CD1c-positive myeloid dendritic cell (primary cell): ENCODE measurements around the gene TMEM150A.
"Not testable (repeated sequence)": the region's sequence is repeated elsewhere in the genome, so short reads cannot be mapped to it uniquely, and the experiment has no call there.

Source experiments
- DNase-seq: peaks from one replicate; pipeline ENCODE4 v3.0.0-alpha.2; 2016; ENCODE audit errors: extremely low spot score

TMEM150A gene

DNA sequence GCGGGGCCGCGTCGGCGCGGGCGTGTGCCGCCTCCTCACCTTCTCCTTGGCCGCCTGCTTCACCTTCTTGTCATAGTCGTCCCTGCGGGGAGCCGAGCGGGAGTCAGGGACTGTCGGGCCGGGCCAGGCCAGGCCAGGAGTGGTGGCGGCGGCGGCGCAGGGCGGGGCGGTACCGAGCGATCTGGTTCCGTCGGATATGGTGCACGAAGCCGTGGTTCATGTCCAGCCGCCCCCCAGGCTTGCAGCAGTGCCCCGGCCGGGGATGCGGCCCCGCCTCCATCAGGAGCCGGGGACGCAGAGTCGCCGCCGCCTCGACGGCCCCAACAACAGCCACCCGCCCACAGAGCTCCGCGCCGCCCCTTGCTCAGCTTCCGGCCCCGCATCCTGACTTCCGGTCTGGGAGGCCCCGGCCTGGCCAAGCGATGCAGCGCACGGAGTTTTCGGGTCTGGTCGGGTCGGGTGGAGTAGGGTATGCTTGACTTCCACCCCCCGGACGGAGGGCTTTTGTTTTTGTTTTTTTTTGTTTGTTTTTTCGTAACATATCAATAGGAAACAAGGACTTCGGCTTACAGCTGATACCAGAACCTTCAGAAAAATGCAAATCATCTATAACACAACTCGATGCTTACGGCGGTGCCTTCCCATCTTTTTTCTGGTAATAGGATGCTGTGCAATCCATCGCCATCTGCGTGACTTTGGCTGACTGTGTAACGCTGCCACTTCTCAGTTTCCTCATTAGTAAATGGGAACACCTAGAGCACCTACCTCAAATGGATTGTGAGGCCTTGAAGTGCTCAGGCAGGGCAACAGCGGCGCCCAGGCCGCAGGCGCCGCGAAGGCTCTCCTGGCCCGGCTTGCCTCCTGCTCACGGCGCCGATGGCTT, 9.4 kb upstream of the TMEM150A start, which contains the start of gene C2orf68:
C2orf68 (minus strand) TSS at position 362 of the 883 bp plus-strand sequence; CDS start at position 280, 82 bp downstream.
- peak; percentile 91 for DNase-seq

DNA sequence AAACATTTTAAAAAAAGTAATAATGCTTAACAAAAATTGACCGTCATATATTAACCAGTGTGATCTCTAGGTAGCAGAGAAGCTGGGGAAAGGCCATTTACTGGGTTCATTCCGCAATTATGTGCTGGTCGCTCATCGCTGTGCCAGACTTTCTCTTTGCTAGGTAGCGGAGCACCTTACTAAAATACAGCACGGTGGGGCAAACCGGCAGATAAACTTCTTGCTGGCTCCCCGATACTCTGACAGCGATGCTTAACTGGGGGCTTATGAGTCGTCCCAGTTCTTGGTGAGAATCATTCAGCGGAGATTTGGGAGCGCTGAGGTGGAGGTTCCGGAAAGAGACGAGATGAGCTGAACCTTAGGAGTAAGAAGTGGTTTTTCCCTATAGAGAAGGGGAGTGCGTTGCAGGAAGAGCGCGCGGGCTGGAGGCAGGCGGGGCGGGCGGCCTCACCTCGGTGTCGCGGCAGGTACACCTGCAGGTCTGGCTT, 8.8 kb upstream of the TMEM150A start:
- DNase-seq, result no peak

DNA sequence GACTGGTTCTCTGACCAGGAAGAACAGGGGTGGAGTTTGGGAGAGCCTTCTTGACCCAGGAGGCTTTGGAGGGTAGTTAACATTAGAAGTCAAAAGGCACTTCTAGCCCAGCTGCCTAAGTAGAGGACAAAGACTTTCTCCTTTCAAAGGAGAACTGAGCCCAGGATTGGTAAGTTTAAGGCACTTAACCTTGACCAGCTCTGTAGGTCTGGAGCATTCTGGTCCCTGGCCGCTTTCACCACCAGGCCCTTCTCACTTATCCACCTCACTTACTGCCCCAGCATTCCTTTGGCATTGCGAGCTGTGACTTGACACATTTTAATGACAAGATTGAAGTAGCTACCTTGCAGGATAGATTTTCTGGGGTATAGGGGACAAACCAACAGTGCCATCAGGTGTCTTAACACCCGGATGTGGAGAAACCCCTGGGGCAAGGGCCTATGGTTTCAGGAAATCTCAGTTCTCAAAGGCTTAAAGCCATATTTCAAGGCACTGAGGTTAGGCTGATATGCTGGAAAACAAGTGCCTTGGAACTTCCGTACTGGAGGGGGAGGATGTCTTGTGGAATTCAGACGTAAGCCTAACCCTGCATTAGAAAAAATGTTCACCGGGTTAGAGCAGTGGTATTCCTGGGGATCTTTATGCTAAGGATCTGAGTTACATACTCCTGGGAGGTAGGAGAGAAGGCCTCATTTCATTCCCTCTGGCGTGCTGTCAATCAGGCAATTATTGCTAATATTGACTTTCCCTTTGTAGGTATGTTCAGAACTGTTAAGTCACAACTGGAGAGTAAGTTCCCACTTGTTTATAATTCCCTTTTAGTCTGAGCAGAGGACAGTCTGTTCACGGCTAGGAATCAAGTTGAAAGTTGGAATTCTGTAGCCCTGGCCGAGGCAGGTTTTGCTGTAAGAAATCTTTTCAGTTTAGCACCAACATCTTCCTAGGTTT, 5.0 kb upstream of the TMEM150A start:
- DNase-seq, result no peak

DNA sequence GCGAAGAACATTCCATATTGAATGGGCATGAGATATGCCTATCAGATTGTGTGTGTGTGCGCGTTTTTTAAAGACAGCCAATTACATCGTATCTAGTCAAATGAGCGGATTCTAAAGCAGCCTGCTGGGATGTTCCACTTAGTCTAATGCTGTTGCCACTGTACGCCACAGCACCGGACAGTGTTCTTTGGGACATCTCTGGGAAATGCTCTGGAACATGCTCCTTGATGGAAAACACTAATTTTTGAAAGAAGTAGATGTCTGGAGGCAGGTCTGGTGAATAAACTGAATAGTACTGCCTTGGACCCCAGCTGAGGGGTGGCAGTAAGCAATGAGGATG, 3.6 kb upstream of the TMEM150A start:
- DNase-seq, result no peak

DNA sequence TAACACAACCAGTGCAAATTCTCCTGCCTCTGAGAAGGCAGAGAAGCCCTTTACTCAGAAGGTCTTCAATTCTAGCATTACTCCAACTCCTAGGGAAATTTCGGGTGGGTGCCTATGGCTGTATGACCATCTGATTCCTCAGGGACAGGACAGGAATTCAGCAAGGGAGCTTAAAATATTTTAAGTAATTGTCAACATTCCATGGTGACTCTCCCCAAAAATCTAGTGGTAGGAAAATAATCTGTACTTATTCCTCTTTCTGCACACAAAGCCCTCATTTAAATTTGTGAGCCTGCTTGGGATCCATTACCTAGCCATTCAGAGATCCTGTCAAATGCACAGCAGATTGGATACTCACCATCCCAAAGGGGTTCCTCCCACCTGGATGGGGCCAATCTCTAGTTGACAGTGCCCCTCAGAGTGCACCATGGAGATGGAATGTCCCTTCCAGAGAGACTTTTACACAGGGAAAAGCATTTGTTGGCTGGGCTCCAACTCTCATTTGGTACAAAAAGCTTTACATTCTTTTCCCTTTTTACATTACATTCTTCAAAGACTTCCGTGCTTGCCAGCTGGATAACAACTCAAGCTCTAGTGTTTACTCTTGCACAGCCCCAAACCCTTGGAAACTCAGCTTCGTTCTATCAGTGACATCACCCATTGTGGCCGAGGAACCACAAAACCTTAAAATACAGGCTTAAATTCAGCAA, 3.1 kb upstream of the TMEM150A start:
- no peak for DNase-seq

DNA sequence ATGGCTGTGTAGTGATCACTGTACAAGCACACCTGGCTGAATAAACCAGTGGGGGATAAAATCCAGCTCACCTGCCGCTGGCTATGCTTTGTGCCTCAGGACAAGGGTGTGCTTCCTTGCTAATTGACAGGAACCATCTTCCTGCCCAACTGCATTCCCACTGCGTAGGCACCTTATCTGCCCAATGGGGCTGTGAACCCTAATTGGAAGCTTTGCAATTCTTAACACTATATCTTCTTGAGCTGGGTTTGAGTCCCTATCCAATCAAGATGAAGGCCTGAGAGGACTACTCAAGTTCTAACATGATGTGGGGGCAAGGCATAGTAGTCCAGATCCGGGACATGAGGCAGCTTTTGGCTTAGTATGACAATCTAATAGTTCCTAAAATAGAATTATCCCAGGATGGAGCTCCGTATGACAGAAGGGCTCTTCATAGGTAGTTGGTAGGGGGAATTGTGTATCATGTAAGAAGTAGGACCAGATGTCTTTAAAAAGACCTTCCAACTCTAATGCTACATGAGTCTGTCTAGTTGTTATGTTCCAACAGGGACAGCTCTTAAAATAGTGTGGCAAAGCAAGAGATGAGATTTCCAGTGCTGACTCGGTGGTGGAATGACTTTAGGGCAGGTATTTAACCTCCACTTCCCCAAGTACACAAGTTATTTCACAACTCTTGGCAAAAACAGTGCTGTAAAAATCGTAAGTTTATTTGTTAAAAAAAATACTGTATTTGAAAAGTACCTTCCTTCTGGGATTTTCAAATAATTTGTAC, 2.3 kb upstream of the TMEM150A start:
- DNase-seq, result no peak

DNA sequence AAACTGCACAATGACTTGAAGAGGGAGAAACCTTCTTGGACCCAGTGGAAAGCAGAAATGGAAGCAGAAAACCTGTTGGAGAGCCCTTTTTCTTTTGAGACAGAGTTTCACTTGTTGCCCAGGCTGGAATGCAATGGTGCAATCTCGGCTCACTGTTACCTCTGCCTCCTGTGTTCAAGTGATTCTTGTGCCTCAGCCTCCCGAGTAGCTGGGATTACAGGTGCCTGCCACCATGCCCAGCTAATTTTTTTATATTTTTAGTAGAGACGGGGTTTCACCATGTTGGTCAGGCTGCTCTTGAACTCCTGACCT, 1.6 kb upstream of the TMEM150A start:
- DNase-seq, result not testable (repeated sequence)

DNA sequence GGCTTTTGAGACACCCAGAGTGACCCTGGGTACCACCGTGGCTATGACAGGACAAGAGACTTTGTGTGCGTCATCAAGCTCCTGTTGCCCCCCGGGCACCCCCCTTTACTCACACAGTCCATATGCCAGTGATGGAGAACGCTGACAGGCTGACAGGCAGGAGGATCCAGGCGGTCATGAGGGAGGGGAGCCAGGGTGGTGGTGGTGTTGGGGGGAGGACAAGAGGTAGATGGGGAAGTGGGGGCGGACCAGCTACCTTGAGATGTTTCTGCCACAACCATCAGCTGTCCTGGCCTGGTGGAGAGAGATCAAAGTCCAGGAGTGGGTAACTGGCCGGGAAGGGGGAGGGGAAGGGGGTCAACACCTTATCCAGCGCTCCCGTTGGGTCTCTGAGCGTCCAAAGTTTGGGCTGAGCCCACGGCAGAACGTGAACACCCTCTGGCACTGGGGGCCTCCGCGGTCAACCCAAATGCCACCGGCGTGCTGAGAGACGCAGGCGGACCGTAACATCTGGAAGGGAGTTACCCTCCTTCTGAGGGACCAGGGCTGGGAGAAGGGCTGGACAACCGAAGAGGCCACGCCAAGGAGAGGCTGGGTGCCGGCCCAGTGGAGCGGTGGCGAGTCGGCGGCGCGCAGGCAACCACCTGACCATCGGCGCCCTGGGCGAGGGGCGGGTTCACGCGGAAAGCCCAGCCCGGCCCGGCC, 575 bp downstream of the TMEM150A start:
- DNase-seq, result peak; percentile 59

DNA sequence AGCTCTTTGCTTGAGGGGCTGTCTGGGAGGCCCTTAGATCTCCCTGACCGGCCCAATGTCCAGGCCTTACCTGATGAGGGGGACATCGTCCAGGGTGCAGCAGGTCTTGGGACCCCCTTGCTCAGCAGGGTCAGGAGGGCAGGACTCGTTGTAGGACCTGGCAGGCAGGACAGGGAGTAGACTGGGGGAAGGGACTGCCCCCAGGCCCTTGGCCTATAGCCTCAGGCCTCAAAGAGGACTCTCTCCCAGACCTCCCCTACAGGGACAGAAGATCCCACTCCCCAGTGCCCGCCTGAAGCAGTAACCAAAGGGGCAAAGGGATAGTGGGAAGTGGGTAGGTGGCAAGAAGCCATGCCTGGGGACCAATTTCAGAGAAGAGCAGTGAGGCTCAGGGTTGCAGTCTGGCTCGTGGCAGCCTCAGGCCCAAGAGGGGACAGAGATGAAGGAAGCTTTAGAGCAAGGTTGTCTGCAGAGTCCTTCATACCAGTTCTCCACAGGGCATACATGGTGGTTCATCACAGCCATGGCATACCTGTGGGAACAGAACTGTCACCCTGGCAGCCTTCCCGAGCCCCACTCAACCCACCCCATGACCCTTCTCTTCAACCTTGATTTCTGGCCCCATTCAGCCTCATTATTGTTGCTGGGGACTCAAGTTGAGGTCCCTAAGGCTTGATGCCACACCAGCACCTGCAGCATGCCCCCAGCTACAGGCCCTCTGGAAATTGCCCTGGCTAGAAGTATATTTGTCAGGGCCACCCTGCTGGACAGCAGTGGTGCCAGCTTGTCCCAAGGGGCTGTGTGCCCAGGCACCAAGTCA, 1.3 kb downstream of the TMEM150A start:
- no peak for DNase-seq

DNA sequence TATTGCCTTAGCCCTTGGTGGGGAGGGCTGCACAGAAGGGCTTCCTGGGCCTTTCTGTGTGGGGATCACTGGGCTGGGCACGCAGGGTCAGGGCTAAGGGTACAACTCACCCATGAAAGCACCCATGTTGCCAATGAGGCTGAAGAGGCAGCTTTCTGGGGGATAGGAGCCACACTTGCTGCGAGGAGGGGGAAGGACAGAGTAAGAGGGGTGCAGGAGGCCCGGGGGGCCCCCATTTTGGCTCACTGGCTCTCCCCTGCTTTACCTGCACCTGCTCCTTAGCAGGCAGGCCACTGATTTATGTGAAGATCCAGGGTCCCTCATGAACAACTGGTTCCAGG, 2.3 kb downstream of the TMEM150A start:
- no peak for DNase-seq

DNA sequence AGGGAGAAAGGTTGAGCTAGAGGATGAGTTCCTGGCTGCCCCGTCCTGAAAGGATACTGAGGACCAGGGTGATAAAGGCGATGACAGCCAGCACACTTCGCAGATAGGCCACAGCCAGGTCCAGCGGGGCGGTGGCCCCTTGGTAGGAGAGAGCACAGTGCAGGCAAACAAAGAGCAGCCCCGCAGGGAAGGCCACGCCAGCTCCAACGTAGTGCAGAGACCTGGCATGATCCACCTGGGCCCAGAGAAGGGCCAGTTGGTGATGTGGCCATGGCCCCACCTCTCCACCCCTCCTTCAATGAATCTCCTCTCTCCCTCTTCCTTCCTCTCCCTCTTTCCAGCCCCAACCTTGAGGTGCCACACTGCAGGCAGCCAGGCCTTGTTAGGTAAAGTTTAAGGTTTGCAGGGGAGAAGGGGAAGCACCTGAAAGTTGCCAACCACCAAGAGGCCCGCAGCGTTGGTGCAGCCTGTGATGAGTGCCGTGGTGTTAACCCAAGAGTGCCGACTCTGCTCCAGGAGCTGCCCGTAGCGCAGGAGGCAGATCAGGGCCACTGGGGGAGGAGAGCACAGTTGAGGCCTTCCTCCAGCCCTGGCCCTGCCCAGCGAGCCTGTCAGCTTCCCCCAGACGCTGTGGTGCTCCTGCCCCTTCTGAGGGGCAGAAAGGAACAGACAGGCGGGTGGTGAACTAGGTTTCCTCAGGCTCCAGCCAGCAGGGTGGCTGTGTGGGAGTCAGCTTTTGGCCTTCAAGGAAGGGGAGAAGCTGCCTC, 2.8 kb downstream of the TMEM150A start:
- DNase-seq, result no peak

DNA sequence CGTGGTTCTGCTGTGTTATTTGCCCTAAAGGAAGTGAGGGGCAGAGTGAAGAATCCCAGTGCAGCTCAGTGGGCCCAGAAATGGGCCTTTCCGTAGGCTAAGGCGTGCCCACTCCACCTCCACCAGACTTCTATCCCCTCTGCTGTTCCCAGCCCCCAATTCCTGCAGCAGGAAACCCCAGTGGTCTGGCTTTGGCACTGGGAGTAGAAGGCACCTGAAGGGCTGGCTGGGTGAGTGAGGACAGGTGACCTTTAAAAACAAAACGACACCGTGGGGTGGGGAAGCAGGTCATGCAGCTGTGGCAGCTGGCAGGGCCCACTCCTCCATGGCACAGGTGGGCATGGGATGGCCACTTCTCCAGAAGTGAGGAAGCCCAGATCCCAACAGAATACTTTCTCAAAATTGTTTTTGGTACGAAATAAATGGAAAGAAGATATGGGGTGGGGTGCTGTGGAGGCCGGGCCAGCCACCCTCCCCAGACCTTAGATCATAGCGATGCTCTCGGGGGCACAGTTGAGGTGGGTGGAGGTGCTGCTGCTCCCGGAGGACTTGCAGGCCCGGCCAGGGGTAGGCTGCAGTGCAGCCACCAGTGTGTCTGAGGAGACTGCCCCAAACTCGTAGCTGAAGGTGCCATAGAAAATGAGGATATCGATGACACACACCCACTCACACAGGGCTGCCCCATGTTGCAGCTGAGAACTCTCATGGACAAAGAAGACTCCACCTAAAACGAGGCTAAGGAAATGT, 3.7 kb downstream of the TMEM150A start:
- DNase-seq, result no peak

DNA sequence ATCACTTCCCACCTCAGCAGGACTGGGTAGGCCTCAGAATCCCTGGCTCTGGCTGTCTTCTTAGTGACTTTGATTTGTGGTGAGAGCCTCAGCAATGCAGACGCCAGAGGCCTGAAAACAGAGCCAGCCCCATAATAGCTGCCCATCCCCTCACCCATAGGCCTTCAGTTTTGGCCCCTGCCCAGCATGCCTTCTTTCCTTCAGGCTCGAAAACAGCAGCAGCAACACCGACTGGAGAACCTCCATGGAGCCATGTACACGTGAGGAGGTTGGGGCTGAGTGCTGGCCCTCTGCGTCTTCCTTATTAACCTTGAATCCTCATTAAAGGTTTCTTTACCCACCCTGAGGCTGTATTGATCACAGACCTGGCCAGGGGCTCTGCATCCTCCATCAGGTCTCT, 5.3 kb downstream of the TMEM150A start:
- DNase-seq, result no peak

DNA sequence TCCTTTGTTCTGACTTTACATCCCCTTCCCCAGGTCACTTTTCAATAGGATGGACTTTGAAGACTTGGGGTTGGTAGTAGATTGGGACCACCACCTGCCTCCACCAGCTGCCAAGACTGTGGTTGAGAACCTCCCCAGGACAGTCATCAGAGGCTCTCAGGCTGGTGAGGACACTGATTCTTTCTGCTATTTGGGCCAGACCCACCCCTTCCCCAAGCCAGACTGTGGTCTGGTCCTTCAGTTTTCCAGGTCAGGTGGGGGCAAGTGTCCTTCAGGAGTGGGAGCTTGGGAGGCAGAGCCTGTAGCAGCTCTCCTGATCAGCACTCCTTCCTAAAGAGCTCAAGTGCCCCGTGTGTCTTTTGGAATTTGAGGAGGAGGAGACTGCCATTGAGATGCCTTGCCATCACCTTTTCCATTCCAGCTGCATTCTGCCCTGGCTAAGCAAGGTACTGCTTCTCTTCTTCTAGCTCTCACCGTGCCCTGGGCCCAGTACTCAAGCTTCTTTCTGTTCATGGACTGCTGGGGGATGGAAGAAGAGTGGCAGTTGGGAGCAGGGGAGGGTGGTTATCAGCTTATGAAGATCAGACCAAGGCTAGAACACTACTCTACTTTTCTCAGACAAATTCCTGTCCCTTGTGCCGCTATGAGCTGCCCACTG, 5.9 kb downstream of the TMEM150A start:
- DNase-seq, result no peak

DNA sequence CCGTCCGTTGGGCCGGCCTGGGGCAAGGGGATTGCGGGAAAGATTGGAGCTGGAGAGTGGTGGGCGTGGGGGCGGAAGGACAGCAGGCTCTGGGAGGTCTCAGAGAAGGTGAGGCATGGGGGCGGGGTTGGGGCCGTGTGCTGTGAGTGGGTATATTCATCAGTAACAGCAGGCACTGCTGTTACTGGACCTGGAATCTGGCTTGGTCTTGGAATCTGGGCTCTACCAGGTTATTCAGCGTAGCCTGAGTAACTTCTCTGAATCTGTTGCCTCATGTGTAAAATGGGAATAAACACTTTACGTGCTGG, 6.5 kb downstream of the TMEM150A start:
- peak; percentile 4 for DNase-seq

DNA sequence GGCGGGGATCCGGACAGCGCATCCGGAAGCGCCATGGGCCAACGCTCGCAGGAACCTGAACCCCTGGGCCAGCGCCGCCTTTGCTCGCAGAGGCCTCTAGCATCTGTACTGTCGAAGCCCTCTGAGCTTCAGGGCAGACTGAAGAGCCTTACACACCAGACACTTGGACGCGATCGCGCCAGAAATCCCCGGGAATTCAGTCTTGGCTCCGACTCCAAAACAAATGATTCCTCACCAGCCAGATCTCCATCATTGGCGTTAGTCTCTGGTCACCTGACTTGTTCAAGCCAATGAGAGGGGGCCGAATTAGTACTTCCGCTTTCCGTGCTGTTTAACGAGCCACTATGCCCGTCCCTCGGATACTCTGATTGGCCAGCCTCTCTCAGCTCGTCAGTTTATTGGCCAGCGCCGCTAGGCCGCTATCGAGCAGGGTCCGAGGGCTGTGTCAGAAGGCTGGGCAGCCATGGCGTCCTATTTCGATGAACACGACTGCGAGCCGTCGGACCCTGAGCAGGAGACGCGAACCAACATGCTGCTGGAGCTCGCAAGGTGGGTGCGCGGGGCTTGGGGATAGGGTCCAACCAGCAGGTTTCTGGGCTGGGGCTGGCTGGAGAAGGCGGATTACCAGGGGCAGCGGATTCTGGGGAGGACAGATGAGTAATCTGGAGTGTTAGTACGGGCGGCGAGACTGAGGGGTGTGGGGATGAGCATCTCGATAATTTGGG, 7.0 kb downstream of the TMEM150A start, which contains the start of gene RNF181:
RNF181 (plus strand) TSS at position 445 of the 725 bp plus-strand sequence; CDS start at position 464, 19 bp downstream.
- DNase-seq, result peak; percentile 99

DNA sequence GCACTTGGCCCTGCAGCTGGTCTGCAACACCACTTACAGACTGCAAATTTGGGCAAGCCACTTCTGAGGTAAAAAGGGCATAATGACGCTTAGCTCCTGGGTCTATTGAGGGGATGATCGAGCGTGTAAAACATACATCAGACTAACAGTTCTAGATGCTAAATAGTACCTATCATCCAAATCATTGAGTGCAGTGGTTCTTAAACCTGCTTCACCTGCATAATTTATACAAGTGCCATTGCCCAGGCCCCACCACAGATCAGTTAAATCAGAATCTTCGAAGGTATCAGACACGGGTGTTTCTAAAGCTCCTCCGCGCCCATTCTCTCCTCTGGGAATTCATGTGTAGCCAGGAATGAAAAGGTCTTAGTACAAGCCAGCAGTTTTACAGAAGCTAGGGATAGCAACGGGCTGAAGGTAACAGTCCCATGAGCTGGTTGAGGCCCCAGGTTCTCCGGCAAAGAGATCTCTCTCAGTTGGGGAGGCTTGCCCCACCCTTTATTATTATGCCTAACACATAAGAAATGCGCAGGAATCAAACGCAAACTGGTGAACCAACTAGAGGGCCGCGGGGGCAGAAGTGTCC, 7.7 kb downstream of the TMEM150A start:
- DNase-seq, result no peak
